HG02623 (cell line): ENCODE data around the gene PLEKHJ1.

Source experiments
- ATAC-seq: cut with Tn5 transposase; IDR thresholded peaks from one replicate; pipeline ENCODE4 v1.9.1; 2021; ENCODE audit warnings: moderate library complexity; ENCODE audit not compliant: unreplicated experiment

The PLEKHJ1 gene

GRCh38 chr19:2249880-2250765 lies 14.0 kb upstream of the PLEKHJ1 start:
- no peak for ATAC-seq

- no peak for ATAC-seq
These were observed 13.1 kb upstream of the PLEKHJ1 start, which contains the start of gene AMH for GRCh38 chr19:2249010-2249866. Gene AMH, plus strand, starts transcription at chr19:2249323. Its CDS starts 10 bp downstream, at chr19:2249333.

DNA sequence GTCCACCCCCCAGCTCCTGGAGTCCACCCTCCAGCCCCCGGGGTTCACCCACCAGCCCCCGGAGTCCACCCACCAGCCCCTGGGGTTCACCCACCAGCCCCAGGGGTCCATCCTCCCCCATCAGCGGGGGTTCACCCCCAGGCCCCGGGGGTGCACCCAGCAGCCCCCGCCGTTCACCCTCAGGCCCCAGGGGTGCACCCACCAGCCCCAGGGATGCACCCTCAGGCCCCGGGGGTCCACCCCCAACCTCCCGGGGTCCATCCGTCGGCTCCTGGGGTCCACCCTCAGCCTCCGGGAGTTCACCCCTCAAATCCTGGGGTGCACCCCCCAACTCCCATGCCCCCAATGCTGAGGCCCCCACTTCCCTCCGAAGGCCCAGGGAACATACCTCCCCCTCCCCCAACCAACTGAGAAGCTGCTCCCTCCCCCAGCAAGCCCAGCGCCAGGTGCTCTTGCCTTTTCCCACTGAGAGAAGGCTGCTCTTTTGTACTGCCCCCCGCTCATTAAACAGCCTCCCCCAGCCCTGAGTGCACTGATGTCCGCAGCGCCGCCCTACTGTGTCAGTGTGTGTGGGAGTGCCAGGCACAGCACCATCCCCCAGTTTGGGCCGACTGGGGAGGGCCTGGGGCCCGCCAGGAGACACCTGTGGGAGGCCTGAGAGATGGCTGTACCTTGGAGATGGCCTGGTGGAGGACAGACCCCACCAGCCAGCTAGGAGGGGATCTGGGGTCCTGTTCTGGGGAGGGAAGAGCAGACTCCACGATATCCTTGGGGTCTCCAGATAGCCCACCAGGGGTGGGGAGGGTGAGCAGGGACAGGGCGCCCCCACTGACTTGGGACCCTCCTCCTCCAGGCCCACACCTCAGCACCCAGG lies 12.2 kb upstream of the PLEKHJ1 start:
- ATAC-seq: no peak

DNA sequence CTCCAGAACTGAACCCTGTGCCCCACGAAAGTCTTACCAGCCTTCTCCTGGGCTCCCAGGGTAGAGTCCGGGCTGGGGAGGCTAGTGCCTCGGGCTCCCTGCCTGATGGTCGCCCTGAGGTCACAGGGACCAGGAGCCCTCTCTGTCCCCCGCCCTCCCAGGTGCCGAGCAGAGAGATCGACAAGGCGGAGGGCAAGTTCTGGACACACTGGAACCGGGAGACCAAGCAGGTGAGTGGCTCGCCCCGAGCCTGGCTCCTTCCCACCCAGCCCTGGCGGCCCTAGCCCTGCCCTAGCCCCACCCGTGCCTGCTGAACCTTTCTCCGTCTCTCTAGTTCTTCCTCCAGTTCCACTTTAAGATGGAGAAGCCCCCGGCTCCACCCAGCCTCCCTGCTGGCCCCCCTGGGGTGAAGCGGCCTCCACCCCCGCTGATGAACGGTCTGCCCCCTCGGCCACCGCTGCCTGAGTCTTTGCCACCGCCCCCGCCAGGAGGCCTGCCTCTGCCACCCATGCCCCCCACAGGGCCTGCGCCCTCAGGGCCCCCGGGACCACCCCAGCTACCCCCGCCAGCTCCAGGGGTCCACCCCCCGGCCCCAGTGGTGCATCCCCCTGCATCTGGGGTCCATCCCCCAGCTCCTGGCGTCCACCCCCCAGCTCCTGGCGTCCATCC lies 11.4 kb upstream of the PLEKHJ1 start:
- no peak for ATAC-seq

DNA sequence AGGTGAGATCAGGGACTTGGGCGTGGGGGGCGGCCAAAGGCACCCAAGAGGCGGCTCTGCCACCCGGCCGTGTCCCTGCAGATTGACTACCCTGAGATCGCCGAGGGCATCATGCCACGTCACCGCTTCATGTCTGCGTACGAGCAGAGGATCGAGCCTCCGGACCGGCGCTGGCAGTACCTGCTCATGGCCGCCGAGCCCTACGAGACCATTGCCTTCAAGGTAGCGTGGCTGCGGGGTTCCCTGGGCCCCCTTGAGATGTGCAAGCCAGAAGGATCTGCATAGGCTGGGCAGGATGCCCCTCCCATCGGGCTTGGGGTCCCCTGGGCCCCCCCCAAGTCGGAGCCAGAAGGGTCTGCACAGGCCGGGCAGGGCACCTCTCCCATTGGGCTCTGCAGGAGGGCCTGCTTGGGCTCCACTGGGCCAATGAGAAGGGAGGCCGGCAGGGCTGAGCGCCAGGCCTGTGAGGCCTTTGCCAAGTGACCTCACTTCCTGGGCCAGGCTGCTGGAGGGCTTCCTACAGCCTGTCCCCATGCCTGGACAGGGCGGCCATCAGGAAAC lies 10.8 kb upstream of the PLEKHJ1 start:
- no peak for ATAC-seq

DNA sequence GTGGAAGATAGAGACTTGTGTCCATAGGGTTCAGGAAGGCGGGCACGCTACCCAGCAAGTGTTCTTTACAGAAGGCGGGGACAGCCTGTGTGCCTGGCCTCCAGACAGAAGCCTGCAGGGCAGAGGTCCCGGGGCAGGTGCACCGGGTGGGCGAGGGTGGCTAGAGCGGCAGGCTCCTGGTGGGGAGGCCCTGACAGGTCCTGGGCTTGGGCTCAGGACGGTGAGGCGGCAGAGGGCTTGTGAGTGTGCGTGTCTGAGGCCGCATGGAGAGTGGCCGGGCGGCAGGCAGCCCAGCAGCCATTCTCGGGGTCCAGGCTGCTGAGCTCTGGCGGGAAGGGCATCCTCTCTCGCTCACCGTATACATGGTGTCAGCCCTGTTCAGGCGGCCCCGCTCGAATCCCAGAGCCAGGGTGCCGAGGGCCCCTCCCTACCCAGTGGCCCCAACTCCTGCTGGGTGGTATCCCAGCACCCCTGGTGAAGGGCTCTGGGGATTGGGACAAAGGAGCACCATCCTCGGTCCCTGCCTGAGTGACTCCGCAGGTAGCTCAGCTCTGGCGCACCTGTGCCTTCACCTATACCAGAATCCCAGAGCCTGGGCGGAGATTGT lies 10.0 kb upstream of the PLEKHJ1 start:
- no peak for ATAC-seq

- ATAC-seq: no peak
These were observed 9.1 kb upstream of the PLEKHJ1 start for GRCh38 chr19:2245273-2245672.

DNA sequence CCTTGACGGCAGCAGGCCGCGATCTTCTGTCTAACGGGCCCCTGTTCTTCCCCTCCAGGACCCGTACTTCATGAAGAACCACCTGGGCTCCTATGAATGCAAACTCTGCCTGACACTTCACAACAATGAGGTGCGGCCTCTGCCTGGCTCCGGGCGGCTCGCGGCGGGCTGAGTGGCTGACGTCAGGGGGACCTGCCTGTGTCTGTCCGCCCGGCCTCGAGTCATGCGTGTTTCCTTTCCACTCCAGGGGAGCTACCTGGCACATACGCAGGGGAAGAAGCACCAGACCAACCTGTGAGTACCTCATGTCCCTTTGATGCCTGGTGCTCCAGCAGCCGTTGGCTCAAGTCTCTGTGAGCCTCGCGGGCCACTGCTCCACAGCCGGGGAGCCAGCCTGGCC lies 8.4 kb upstream of the PLEKHJ1 start:
- no peak for ATAC-seq

GRCh38 chr19:2244125-2244411 lies 7.9 kb upstream of the PLEKHJ1 start:
- ATAC-seq: no peak

- no peak for ATAC-seq
These were observed 7.4 kb upstream of the PLEKHJ1 start for GRCh38 chr19:2243274-2244124.

DNA sequence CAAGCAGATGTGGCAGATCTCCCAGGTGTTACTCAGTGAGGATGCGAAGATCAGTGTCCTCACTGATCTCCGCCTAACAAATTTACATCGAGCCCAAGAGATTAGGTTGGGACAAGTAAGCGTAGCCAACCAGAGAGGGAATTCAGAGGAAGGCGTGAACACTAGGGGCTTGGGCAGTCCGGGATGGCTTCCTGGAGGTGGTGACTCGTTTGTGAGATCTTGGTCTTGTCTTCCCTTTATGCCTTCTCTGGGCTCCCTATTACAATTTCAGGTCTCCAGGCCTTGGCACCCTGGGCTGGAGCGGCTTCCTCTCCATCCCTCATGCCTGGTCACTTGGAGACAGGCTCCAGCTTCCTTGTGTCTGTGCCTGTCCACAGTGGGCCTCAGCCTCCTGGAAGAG lies 6.7 kb upstream of the PLEKHJ1 start:
- ATAC-seq: no peak

DNA sequence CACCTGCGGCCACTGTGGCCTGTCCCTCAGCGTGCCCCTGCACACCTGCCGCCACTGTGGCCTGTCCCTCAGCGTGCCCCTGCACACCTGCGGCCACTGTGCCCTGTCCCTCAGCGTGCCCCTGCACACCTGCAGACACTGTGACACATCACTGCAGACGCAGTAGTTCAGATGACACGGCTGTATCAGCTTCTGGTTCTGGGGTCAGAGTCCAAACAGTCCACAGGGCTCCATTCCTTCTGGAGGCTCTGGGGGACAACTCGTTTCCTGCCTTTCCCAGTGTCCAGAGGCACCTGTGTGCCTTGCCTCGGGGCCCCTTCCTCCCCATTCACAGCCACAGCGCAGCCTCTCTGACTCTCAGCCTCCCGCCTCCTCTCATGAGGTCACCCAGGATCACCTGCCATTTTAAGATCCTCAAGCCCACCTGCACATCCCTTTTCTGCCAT lies 6.0 kb upstream of the PLEKHJ1 start:
- ATAC-seq: no peak

DNA sequence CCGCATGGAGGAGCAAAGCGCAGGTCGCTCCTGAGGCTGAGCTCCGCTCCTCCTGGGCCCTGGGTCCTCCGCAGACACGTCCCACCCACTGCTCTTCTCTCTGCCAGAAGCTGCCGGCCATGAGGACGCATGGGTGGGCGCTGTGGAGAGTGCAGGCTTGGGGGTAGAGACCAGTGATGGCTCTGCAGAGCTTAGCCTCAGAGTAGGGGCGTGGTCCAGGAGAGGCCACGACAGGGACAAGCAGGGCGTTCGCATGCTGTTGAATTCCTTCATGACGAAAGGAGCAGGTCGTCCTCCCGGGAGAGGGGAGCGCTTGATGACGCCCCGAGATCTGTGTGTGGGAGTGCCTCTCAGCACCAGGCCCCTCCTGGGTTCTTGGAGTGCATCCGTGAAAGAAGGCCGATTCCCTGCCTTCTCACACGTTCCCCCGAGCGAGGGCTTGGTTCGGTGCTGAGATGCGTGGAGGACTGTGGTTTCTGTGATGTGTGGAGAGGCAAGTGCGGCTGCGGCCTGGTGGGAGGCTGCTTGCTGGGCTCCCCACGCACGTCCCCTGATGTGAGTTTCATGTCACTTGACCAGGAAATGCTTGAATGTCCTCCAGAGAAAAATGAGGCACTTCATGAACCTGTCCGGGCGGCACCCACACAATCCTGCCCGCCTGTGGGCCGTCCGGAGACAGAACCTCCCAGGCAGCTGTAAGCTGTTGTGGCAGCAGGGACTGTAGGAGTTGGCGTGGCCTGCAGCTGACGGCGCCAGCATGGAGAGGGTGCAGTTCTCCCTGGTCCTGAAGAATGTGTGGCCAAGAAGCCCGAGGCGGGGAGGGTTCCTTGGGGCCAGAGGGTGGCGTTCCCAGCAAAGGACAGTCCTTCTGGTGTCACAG lies 5.0 kb upstream of the PLEKHJ1 start:
- no peak for ATAC-seq

GRCh38 chr19:2239771-2240770 lies 3.9 kb upstream of the PLEKHJ1 start:
- no peak for ATAC-seq

DNA sequence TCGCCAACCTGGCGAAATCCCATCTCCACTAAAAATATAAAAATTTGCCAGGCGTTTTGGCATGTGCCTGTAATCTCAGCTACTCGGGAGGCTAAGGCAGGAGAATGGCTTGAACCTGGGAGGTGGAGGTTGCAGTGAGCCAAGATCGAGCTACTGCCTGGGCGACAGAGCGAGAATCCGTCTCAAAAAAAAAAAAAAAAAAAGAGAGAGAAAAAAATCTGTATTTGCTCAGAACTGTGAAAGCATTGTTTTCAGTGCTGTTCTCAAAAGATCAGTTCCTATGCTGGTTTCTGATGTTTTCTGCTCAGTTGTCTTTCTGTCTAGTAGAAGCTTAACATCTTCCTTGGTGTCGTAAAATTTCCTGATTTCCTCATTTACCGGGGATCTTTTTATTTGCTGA lies 3.0 kb upstream of the PLEKHJ1 start:
- ATAC-seq: no peak

GRCh38 chr19:2237869-2238153 lies 1.7 kb upstream of the PLEKHJ1 start:
- ATAC-seq: no peak
